Stimulated activated CD8-positive, alpha-beta memory T cell treated with anti-CD3 and anti-CD28 coated beads, Interleukin-15, amount 100 ng/mL, for 4 hours (primary cell): ENCODE measurements around the gene OR4K2.
"Not testable (repeated sequence)": the region's sequence is repeated elsewhere in the genome, so short reads cannot be mapped to it uniquely, and the experiment has no call there.

Source experiments
- DNase-seq, 2 donors: peaks; one replicate each; pipeline ENCODE4 v3.0.0-alpha.2; 2020; ENCODE audit warnings: low read depth in 2 of 2

Gene OR4K2, protein sequence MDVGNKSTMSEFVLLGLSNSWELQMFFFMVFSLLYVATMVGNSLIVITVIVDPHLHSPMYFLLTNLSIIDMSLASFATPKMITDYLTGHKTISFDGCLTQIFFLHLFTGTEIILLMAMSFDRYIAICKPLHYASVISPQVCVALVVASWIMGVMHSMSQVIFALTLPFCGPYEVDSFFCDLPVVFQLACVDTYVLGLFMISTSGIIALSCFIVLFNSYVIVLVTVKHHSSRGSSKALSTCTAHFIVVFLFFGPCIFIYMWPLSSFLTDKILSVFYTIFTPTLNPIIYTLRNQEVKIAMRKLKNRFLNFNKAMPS

GRCh38 chr14:19874842-19875241, at the start of gene OR4K2:
Gene OR4K2, plus strand, starts transcription at chr14:19875142. Its CDS starts 1,126 bp downstream, at chr14:19876268.
- DNase-seq = no peak

DNA sequence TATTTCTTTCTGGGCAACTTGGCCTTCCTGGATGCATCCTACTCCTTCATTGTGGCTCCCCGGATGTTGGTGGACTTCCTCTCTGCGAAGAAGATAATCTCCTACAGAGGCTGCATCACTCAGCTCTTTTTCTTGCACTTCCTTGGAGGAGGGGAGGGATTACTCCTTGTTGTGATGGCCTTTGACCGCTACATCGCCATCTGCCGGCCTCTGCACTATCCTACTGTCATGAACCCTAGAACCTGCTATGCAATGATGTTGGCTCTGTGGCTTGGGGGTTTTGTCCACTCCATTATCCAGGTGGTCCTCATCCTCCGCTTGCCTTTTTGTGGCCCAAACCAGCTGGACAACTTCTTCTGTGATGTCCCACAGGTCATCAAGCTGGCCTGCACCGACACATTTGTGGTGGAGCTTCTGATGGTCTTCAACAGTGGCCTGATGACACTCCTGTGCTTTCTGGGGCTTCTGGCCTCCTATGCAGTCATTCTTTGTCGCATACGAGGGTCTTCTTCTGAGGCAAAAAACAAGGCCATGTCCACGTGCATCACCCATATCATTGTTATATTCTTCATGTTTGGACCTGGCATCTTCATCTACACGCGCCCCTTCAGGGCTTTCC, 47.2 kb upstream of the OR4K2 start:
- DNase-seq = not testable (repeated sequence)

DNA sequence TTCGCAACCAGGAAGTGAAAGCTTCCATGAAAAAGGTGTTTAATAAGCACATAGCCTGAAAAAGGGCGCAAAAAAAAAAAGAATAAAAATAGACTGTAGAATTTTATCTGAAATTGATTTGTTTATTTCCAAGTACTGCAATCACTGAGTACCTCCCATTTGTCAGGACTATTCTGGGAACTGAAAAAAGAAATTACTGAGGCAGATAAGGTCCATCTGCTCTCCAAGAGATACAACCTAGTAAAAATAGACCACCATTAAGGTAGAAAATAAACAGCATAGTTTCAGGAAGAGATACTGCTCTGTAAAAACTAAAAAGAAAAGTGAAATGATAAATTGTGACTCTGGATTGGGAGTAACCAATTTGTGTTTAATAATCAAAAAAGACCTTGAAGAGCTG, 46.6 kb upstream of the OR4K2 start:
- DNase-seq = no peak

DNA sequence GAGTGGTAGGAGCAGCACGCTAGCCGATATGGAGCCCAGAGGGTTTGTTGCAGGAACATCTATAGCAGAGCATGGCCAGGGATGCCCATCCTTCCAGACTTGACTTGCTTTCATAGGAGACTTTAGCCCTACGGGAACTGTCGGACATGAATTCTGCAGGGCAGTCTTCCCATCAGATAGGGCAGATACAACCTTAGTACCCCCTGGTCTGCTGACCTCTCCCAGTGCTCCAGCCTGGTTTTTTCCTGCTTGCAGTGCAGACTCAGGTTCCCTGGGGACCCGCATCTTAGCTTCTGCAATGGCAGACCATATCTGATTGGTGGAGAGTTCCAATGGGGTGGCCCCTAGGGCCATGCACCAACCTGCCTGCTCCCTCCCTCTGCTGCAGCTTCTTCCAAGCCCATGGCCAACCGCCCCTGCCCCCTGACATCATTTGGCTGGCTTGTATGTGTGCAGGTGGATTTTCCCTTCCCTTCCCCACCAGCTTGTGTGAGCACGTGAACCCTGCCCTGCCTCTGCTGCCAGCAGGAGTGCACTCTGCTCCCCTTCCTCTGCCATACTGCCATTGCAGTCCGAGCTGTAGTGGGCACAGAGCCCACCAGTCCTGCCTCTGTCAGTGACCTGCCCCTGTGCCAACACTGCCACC, 40.6 kb upstream of the OR4K2 start:
- DNase-seq = not testable (repeated sequence)

- DNase-seq = no peak
These were observed 36.5 kb upstream of the OR4K2 start for GRCh38 chr14:19838433-19838832.

GRCh38 chr14:19851365-19851764, 23.6 kb upstream of the OR4K2 start:
- no peak for DNase-seq

GRCh38 chr14:19866061-19866669, 8.8 kb upstream of the OR4K2 start:
- DNase-seq = not testable (repeated sequence)

GRCh38 chr14:19873178-19873577, 1.8 kb upstream of the OR4K2 start:
- no peak for DNase-seq

- DNase-seq = no peak
These were observed 3.2 kb downstream of the OR4K2 start for GRCh38 chr14:19878029-19878642.

DNA sequence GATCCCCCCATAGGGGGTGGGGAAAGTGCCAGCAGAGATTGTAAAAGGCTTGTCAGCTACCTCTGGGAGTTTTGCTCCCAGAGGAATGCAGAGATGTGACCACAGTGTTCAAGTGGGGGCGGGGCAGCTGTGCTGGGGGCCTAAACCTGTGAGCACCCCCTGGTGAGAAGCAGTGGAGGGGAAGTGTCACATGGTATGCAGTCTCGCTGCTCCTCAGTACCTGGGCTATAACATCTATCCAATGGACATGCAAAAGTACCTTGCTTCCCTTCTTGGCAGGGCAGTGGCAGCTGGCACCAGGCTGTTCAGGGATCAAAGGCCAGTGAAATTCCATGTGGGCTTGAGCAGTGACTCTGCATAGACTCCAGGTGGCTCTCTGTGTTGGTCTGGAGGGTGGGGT, 20.3 kb downstream of the OR4K2 start:
- DNase-seq = no peak

GRCh38 chr14:19900999-19901398, 26.1 kb downstream of the OR4K2 start:
- DNase-seq = no peak

DNA sequence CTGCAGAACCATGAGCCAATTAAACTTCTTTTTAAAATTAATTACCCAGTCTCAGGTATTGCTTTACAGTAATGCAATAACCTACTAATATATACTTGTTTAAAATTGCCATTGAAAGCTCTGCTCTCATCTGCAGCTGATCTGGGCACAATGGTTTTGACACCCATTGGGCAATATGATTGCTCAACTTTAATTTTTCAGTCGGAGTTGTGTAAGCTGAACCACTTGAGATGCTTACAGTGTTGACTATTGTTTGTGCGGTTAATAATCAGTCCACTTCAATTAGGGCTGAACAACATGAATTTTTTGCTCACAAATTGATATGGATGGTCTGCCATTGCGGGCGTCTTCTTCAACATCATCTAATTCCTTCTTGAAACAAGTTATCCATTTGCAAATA, 27.5 kb downstream of the OR4K2 start:
- DNase-seq = no peak

DNA sequence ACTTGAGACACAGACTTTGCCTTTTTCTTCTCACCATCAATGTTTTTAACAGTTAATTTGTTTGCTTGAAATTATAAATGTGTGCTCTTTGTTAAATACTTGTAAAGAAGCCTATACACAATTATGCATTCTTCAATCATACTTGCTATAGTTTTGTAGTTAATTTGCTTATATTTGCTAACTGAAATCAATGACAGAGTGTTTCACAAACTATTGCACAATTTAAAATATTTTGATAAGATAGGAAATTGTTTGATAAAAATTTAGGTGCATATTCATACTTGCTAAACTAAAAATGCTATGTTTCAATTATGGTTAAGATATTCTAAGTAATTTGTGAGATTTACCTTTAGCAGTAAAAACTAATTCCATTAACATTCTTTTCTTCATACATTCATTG, 31.7 kb downstream of the OR4K2 start:
- DNase-seq = no peak

DNA sequence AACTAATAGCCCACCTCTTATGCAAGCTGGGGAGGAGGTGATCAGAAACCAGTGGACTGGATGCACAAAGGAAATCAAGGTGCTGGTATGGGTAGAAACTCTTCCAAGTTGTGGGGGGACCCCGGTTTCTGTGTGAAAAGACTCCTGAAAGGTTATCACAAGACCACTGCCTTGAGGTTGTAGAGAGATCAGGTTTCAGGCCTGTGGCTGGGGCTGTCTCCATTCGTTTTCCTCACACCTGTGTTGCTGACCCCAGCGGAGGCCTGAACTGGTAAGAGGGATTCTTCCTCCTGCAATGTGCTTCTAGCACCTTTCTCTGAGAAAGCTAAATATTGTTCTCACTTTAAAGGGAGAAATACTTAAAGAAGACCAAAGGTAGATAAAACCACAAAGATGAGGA, 36.2 kb downstream of the OR4K2 start:
- DNase-seq = no peak

DNA sequence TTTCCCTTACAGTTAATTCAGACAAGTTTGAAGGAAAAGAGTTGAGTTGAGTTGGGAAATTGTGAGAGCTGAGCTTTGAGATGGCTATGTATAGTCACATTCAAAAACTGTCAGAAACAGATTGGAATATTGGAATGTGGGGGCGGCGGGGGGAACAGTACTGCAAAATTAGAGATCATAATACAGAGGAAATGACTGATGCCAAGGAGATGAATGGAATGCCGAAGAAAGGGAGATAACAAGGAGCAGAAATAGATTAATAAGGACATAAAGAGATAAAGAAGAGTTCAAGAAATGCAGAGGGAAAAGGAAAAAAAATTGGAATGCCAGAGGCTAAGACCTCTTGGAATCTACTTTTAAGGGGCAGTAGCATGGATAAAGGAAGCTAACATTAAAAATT, 42.3 kb downstream of the OR4K2 start:
- DNase-seq = no peak

- no peak for DNase-seq
These were observed 43.1 kb downstream of the OR4K2 start for GRCh38 chr14:19917955-19918518.

DNA sequence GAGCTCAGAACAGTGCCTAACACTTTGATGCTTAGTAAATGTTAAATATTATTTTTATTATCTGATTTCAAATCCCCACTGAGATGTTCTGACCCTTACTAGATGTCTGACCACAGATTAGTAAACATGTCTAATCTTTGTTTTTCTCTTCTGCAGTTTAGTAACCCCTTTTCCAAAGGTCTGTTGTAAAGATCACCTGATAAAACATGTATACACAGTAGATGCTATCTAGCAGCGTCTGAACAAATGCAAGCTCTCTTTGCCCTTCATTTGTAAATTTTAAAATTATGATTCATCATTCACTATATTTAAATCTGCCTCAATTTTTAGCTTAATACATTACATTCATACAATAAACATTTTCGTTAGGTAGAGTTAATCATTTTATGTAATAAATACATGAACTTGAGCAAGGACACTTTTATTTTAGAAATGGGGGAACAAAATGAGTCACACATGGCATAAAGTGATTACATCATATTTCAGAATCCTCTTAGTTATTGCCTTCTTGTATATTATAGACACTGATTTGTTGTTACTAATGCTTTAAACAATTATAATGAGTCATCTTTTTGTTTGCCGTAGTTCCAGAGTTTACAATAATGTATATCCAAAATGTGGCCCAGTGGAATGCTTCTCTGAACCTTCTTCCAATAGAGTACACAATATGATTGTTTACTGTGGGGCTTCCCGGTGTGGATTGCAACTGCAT, 43.8 kb downstream of the OR4K2 start:
- no peak for DNase-seq

DNA sequence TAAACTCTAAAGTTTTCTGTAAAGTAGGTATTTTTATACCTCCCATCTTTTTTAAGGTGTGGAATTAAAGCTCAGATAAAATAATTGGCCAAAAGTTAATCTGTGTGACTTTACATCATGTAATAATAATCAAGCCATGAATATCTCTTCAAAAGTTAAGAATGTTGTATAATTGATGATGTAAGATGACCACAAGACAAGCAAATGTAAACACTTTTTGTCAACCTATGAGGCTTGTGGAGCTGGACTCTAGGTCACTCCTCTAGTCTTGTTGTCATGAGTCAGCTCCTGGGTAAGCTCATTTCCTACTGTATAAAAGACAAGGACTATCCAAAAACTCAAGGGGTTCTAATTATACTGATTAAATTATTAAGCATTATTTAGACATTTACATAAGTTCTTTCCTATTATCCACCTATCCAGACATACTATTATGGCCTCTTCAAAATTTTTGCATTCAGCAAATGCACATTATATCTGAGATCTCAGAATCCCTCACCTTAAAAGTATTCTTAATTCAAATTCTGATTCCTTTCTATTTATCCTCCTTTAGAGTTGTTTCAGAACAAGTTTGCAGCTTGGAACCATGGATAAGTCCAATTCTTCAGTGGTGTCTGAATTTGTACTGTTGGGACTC, 45.2 kb downstream of the OR4K2 start, which contains the start of gene OR4K5:
OR4K5 (plus strand) TSS at position 587 of the 637 bp plus-strand sequence; CDS start at position 587, 0 bp downstream.
- no peak for DNase-seq

DNA sequence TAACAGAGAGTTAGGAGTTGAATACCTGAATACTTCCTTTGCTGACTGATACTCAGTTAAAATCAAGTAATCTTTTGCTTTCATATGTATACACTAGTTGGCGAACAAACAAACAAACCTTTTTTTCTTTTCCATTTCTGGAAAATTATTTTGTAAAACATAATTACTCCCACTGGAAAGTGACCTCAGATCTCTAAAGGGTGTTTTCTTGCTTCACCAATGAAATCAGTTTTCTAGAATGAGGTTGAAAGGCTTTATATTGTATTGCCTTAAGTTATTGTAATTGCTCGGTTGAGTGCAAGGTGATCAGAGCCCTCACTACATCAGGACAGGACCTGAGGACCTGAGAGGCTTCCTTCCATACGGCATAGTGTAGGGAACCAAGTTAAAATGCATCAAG, 55.7 kb downstream of the OR4K2 start, which contains the start of gene OR4K1:
OR4K1 (plus strand) TSS at position 301 of the 400 bp plus-strand sequence. CDS start 4,750 bp downstream, outside the sequence.
- DNase-seq = no peak
